CD4-positive, alpha-beta T cell treated with Interleukin-4 for 1 hour (primary cell): ENCODE data around the gene ETF1.
A peak's percentile ranks its signal among the peaks of the same experiment; 100 is the strongest.

ENCODE experiments used
- DNase-seq, 2 donors: peaks; one replicate each; pipeline ENCODE4 v3.0.0-alpha.2; 2020 to 2022

ETF1 gene

GRCh38 chr5:138459311-138459933, 83.6 kb downstream of the ETF1 start:
- peak; percentile 79 to 86 for DNase-seq

DNA sequence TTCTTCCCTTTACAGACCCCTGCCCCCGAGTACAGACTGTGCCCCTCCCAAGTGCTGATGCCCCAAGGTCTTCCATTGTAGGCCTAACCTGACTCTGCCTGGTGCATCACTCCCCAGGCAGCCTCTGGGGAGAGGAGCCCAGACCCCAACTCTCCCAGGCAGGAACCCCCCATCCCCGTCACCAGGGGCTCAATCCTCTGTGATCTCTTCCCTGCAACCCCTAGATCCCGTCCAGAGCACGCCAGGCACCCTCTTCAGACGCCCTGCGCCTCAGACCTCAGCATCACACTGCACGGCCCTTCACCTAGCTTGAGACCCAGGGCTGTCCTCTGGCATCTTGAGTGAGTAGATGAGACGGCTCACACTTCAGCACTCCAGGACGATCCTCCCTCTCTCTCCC, 84.2 kb downstream of the ETF1 start:
- DNase-seq: no peak

DNA sequence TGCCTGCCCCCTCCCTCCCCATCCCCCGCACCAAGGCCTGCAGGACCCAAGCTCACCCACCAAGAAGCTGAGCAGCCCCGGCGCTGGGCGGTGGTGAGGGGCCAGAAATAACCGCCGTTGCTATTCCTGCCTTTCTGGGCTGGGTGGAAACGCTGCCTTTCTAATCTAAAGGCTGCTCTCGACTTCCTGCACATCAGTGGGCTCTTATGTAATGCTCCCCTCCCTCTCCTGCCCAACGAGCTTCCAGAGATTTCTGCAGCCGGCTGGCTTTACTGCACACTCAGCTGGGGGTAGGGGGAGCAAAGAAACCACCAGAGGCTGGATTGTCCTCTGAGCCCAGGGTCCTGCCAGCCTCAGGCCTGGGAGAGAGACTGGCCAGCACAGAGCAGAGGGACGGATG, 84.7 kb downstream of the ETF1 start:
- no peak for DNase-seq

DNA sequence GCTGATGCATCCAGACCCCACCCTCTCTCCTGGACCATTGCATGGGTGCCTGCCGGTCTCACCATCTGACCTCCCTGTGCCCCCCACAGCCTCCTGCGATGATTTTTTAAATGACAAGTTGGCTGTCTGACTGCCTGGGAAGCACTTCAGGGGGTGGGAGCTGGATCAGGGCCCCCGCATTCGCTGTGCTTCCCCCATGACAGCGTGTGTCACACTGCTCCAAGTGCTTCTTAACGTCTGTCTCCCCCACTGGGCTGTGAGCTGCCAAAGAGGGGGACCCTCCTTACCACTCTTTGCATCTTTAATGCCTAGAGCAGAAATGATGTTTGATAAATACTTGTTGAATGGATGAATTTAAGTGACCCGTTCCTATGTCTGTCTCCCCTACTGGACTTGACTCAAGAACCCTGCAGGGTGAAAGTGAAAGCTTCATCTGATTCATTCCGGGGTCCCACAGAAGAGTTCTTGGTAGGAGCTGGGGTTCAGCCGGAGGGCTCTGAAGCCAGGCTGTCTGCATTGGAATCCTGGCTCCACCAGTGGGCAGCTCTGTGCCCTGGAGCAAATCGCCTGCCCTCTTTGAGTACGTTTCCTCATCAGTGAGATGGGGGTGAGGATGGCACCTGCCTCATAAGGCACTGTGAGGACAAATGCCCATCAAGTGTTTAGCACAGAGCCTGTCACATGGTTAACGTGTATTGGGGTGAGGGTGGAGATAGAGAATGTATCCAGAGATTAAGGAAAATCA, 85.3 kb downstream of the ETF1 start:
- no peak for DNase-seq
